Natural killer cell (primary cell): Measurements from ENCODE around the gene MIA. TPM values are rescaled to one million over a fixed set of nuclear protein-coding genes. Genes with fewer than 3 reads are reported as not detected.
A peak's percentile ranks its signal among the peaks of the same experiment; 100 is the strongest.

Experiments
- ATAC-seq, 3 donors: fragments of 150-1000 bp in 2 of 3; fragments of 200-7000 bp in 1 of 3; cut with Tn5 transposase; 1 replicate in 1 of 3; 2 replicates in 2 of 3; pipeline ENCODE4 v1.10.0; 2021; ENCODE audit warnings: mild to moderate bottlenecking in 2 of 3, moderate library complexity in 2 of 3
- DNase-seq, 2 donors: peaks; one replicate each; pipeline versions ENCODE4 v3.0.0 to v3.0.0-alpha.2; 2013 to 2021; ENCODE audit warnings: mixed read lengths in 1 of 2
- H3K27ac ChIP-seq: one replicate; pipeline ENCODE4 v1.5.1; 2013; ENCODE audit warnings: mild to moderate bottlenecking, low read length
- H3K27me3 ChIP-seq: one replicate; pipeline ENCODE4 v1.6.1; 2013; ENCODE audit warnings: low read length; ENCODE audit not compliant: control insufficient read depth, insufficient read depth
- H3K36me3 ChIP-seq: one replicate; pipeline ENCODE4 v1.6.1; 2013; ENCODE audit warnings: low read length; ENCODE audit not compliant: control insufficient read depth, insufficient read depth
- H3K4me1 ChIP-seq: one replicate; pipeline ENCODE4 v1.6.1; 2013; ENCODE audit warnings: low read length; ENCODE audit not compliant: control insufficient read depth, insufficient read depth
- H3K4me3 ChIP-seq: one replicate; pipeline ENCODE4 v1.5.1; 2013; ENCODE audit warnings: low read length
- H3K9me3 ChIP-seq: one replicate; pipeline ENCODE4 v1.6.1; 2013; ENCODE audit warnings: low read length; ENCODE audit not compliant: control insufficient read depth, insufficient read depth
- H3K27ac Mint-ChIP-seq, 2 donors: one replicate each; pipeline ENCODE4 v1.8.0; 2022; ENCODE audit warnings: mild to moderate bottlenecking in 2 of 2, mixed read lengths in 2 of 2, moderate library complexity in 1 of 2
- H3K27me3 Mint-ChIP-seq, 2 donors: one replicate each; pipeline ENCODE4 v1.8.0; 2022; ENCODE audit warnings: low read depth in 2 of 2, mixed read lengths in 2 of 2
- H3K36me3 Mint-ChIP-seq: one replicate; pipeline ENCODE4 v1.8.0; 2022; ENCODE audit warnings: mixed read lengths
- H3K4me1 Mint-ChIP-seq, 2 donors: one replicate each; pipeline ENCODE4 v1.8.0; 2022; ENCODE audit warnings: mixed read lengths in 2 of 2
- H3K4me3 Mint-ChIP-seq: one replicate; pipeline ENCODE4 v1.8.0; 2022; ENCODE audit warnings: mild to moderate bottlenecking, moderate library complexity, mixed read lengths
- H3K9me3 Mint-ChIP-seq, 2 donors: one replicate each; pipeline ENCODE4 v1.8.0; 2022; ENCODE audit warnings: mixed read lengths in 2 of 2
- CTCF ChIP-seq: fragments of 200-600 bp; IDR thresholded peaks from one replicate; pipeline ENCODE4 v1.8.0; 2022; ENCODE audit warnings: antibody characterized with exemption
- WGBS: methylation state at CpG from one replicate; pipeline ENCODE4 v1.1.7; 2013; ENCODE audit warnings: missing lambda C conversion rate; ENCODE audit not compliant: insufficient coverage; 5-methylcytosine and 5-hydroxymethylcytosine counted together
- intact Hi-C: fragments of 100-400 bp; cut with micrococcal nuclease; formaldehyde crosslinking; loops from one replicate; pipeline ENCODE4 v1.14.2; 2022
- total RNA-seq, 4 donors: library from RNA; stranded (reverse); fragments of 120-200 nt in 1 of 4; gene quantifications; one replicate each; pipeline versions ENCODE4 v1.2.3 to v1.2.4, GENCODE V29; 2013 to 2022

The MIA gene
- total RNA-seq, 3 donors from 2014 or later (not counting 1 experiment from before 2014, with no cell fraction given), result not detected

- Mint-ChIP-seq H3K4me3 (peak overlapping the region; percentile 99), H3K9me3 (no peaks in the 10 kb centered on the region), H3K4me1 (peaks cover 58 to 66% of the 10 kb centered on the region in 2 donors), H3K27me3 (no peaks in the 10 kb centered on the region), H3K27ac (peak overlapping the region; percentile 92 to 95), H3K36me3 (no peaks in the 10 kb centered on the region)
- Histone ChIP-seq H3K4me3 (peak overlapping the region; percentile 73), H3K4me1 (peaks cover 73% of the 10 kb centered on the region), H3K9me3 (no peaks in the 10 kb centered on the region), H3K27me3 (no peaks in the 10 kb centered on the region), H3K27ac (peak overlapping the region; percentile 88), H3K36me3 (peaks cover 6% of the 10 kb centered on the region)
- 75% methylated on average over 11 of the region's 12 CpGs for WGBS
- DNase-seq (peak in 1 of 2 donors; percentile 38), ATAC-seq (no peak)
- intact Hi-C loops, result no loop called here
- no peak for TF ChIP-seq CTCF
These were observed 23.0 kb upstream of the MIA start for GRCh38 chr19:40752257-40752781.

- Mint-ChIP-seq H3K4me1 (peaks cover 53 to 55% of the 10 kb centered on the region in 2 donors), H3K9me3 (no peaks in the 10 kb centered on the region), H3K27ac (peak overlapping the region; percentile 74 to 86), H3K27me3 (no peaks in the 10 kb centered on the region), H3K36me3 (peaks cover 4% of the 10 kb centered on the region), H3K4me3 (peak overlapping the region; percentile 69)
- ATAC-seq, result no peak
- DNase-seq, result peak in 1 of 2 donors; percentile 54
- H3K27ac ChIP-seq, result peak overlapping the region; percentile 17
- peaks cover 22% of the 10 kb centered on the region for H3K36me3 ChIP-seq
- H3K4me3 ChIP-seq, result no peak overlapping the region
- no peaks in the 10 kb centered on the region for H3K9me3 ChIP-seq
- intact Hi-C loops, result no loop called here
- peaks cover 66% of the 10 kb centered on the region for H3K4me1 ChIP-seq
- TF ChIP-seq CTCF, result no peak
- no peaks in the 10 kb centered on the region for H3K27me3 ChIP-seq
- WGBS, result 60% methylated on average over 9 of the region's 9 CpGs
These were observed 20.6 kb upstream of the MIA start for GRCh38 chr19:40754611-40755247.

GRCh38 chr19:40755248-40755624, 20.1 kb upstream of the MIA start:
- H3K27me3 ChIP-seq, result no peaks in the 10 kb centered on the region
- H3K4me3 ChIP-seq, result no peak overlapping the region
- DNase-seq (no peak), ATAC-seq (no peak)
- Mint-ChIP-seq H3K27me3 (no peaks in the 10 kb centered on the region), H3K27ac (peak overlapping the region; percentile 74 to 86), H3K4me3 (peak overlapping the region; percentile 13), H3K36me3 (peaks cover 9% of the 10 kb centered on the region), H3K9me3 (no peaks in the 10 kb centered on the region), H3K4me1 (peaks cover 48 to 50% of the 10 kb centered on the region in 2 donors)
- 80% methylated on average over 3 of the region's 3 CpGs for WGBS
- no peak overlapping the region for H3K27ac ChIP-seq
- H3K4me1 ChIP-seq, result peaks cover 61% of the 10 kb centered on the region
- H3K9me3 ChIP-seq, result no peaks in the 10 kb centered on the region
- no peak for TF ChIP-seq CTCF
- intact Hi-C loops, result no loop called here
- H3K36me3 ChIP-seq, result peaks cover 27% of the 10 kb centered on the region
